ELF-1 (cell line): ENCODE measurements around the gene PRDX6.
"Not testable (repeated sequence)": the region's sequence is repeated elsewhere in the genome, so short reads cannot be mapped to it uniquely, and the experiment has no call there.

Source experiments
- DNase-seq: peaks from one replicate; pipeline ENCODE4 v3.0.0-alpha.2; 2016; ENCODE audit warnings: low read depth, low spot score

Gene PRDX6

DNA sequence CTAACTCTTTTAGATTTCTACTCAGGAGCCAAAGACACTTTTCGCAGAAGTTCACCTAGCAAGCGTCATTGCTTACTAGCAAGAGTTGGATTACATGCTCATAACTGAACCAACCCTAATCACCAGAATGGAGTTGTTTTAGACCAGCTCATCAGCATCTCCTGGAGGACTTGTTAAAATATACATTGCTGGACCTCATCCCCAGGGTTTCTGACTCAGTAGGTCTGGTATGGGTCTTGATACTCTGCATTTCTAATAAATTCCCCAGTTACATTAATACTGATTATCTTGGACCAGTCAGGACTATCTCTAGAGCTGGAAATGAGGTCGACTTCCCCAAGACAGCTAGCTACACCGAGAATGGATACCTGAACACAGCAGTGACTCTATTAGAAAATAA, 9.7 kb upstream of the PRDX6 start:
- DNase-seq: no peak

DNA sequence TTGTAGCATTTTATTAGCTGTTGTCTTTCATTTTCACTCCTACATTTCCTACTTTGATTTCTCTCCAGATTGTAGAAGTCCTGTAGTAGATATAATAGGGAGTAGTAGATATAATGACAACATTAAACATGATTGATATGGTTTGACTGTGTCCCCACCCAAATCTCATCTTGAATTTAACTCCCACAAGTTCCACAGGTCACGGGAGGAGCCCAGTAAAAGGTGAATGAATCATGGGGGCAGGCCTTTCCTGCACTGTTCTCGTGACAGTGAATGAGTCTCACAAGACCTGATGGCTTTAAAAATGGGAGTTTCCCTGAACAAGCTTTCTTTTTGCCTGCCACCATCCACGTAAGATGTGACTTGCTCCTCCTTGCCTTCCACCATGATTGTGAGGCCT, 7.5 kb upstream of the PRDX6 start:
- no peak for DNase-seq

DNA sequence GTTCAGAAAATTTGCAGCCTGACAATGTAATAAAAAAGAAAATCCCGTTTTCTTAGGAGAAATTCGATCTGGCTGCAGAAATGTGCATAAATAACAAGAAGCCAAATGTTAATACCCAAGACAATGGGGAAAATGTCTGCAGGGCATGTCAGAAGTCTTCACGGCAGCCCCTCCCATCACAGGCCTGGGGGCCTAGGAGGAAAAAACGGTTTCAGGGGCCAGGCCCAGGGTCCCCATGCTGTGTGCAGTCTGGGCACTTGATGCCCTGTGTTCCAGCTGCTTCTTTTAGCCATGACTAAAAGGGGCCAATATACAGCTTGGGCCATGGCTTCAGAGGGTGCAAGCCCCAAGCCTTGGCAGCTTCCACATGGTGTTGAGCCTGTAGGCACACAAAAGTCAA, 6.5 kb upstream of the PRDX6 start:
- no peak for DNase-seq

DNA sequence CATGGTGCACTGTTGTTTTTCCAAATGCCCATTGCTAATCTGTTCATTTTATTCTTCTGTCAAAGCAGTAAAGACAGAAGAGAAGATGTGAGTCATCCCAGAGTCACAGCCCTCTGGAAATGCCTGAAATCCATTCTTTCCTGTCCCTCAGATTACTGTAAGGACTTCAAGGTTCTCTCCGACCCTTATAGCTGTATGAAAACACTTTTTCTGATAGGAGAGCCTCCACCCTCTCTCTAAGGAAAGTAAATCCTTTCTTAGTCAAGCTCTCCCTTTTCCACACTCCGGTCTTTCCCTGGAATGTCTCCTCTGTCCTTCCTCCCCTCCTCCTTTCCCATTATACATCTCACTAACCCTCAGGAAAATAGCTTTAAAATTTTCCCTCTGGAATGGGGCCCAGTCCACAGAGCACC, 3.5 kb upstream of the PRDX6 start:
- DNase-seq: no peak

DNA sequence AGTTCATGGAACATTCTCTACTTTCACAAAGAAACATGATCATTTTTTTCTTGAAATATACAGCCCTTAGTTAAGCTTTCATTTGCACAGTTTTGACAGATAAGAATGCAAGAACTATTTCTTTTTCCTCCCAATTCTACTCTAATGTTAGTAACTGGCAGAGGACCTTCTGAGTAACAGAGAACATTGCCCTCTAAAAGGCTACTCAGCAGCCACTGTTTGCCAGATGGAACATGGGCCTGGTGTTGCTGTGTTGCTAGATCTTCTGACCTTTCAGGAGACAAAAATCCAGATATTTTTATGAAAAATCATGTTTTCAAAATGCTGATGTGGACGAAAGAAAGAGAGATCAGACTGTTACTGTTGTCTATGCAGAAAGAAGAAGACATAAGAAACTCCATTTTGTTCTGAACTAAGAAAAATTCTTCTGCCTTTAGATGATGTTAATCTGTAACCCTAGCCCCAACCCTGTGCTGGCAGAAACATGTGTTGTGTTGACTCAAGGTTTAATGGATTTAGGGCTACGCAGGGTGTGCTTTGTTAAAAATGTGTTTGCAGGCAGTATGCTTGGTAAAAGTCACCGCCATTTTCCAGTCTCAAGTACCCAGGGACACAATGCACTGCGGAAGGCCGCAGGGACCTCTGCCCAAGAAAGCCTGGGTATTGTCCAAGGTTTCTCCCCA, 2.9 kb upstream of the PRDX6 start:
- no peak for DNase-seq

GRCh38 chr1:173474780-173475421, 2.2 kb upstream of the PRDX6 start:
- DNase-seq: peak; percentile 59

DNA sequence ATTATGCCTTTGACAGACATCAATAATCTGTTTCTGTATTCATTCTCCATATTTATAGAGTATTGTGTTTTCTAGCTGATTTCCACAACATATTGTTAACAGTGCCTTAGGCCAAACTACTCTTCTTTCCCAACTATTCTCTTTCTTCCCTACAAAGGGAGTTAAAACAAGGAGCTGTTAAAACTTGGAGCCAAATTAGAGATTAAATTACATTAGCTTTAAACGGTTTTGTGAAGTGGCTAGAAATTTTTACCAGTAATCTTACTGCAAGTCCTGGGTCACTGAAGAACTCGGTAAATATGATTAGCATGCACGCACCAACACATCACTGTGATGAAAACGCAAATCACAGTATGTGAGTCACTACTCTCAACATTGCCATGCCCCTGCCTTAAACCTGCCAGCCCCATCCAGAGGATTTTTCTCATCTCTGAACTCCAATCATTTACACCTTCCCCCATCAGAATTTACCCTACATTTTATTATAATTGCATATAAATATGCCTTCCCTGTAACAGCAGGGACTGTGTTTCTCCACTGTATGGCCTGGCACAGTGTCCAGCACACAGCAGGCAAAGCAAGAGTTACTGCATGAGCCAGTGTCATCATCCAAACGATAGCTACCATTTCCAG, 1.5 kb upstream of the PRDX6 start:
- no peak for DNase-seq

DNA sequence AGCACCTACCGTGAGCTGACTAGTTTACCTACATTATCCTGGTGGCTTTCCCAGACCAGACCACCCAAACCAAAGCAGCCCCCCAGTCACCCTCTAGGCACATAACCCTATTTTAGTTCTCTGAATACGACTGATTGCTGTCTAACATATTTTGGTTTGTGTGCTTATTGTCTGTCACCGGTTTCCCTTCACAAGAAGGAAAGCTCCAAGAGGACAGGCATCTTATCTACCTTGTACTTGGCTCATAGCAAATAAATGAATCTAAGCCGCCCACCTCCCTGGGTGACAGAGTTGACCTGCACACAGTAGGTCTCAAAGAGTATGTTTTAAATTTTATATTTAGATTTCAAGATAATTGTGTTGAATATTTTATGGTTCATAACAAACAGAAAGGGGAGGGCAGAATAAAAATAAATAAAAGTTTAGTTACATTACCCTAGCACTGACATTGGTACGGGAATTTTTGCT, 904 bp upstream of the PRDX6 start:
- peak; percentile 23 for DNase-seq

DNA sequence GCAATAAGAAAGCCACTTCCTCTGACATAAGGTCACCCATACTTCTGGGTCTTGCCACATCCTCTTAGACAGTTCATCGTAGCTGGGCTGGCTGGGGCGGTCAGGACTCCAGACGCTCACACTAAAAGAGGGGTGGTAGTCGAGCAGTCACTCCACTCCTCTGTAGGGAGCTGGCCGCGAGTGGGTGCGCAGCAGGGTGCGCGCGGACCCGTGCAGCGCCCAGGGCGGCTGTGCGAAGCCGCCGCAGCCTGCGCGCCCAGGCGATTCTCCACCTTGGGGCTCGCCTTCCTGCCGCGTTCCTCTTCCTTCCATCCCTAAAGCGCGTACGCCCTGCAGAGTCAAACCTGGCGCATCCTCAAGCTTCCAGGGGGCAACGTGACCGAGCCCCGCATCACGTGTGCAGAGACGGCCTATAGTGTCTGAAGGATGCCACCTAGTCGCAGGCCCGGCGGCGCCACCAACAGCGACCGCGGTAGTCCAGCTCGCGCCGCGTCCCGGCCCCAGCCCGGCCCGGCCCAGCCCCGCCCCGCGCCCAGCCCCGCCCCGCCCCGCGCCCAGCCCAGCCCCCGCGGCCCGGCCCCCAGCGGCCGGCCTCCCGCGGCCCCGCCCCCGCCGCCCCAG, 360 bp upstream of the PRDX6 start:
- peak; percentile 94 for DNase-seq

DNA sequence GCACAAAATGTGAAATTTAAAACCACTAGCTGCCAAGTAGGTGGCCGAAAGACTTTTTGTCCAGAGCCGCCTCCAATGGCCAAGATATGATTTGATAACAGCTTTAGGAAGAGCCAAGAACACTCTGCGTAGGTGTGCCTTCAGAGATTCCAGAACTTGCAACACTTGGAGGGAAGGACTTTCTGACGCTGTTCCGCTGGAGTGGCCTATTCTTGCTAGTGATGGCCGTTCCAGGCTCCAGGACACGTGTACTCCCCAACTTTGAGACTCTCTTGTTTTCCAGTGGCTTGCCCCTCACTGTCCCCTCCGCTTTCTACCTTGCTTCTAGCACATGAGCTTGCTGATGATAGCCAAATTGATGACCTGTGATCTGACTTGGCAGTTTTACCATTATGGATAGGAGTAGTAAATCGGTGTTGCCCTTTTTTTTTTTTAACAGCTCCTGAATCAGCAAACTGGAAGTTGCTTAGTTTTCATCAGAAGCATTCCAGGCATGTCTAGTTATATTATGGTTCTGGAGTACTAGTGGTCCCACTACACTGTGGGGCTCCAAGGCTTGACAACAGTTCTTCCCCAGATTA, 1.0 kb downstream of the PRDX6 start:
- DNase-seq: peak; percentile 54

GRCh38 chr1:173479649-173480048, 2.5 kb downstream of the PRDX6 start:
- DNase-seq: no peak

GRCh38 chr1:173481195-173481772, 4.1 kb downstream of the PRDX6 start:
- DNase-seq: no peak

DNA sequence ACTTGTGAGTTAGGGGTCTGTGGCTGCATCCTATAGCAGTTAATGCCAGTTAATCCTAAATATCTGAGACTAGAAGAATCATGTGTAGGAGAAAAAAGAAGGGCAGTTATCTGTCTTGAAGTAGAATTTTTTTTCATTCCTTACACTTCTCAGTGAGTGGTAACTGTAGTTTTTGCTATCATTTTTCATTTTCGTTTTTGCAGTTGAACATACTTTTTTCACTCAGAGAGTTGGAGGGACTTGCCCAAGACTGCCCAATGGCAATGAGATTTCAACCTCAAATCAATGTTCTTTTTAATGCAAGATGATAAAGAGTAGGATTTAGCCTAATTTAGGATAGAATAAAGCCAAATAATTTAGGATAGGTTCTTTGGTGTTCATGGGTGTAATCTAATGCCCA, 5.5 kb downstream of the PRDX6 start:
- no peak for DNase-seq

GRCh38 chr1:173484276-173484675, 7.1 kb downstream of the PRDX6 start:
- no peak for DNase-seq

GRCh38 chr1:173485401-173485800, 8.3 kb downstream of the PRDX6 start:
- DNase-seq: no peak

- no peak for DNase-seq
Measured at GRCh38 chr1:173488001-173488400, 10.9 kb downstream of the PRDX6 start.

GRCh38 chr1:173489149-173489600, 12.0 kb downstream of the PRDX6 start:
- DNase-seq: peak; percentile 76

DNA sequence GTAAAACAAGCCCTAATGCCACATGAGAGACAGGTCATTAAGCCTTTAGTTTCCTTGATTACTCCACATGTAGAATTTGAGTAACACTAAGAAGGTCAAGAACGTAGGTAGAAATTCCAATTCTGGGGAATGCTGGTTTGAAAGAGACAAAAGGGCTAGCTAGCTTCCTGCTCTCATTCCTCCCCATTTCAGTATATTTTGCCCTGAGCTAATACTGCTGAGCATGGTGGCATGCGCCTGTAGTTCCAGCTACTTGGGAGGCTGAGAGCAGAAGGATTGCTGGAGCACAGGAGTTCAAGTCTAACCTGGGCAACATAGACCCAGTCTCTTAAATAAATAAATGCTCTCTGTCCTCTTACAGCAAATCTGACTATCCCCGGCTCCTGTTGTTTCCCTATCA, 12.8 kb downstream of the PRDX6 start:
- DNase-seq: no peak

DNA sequence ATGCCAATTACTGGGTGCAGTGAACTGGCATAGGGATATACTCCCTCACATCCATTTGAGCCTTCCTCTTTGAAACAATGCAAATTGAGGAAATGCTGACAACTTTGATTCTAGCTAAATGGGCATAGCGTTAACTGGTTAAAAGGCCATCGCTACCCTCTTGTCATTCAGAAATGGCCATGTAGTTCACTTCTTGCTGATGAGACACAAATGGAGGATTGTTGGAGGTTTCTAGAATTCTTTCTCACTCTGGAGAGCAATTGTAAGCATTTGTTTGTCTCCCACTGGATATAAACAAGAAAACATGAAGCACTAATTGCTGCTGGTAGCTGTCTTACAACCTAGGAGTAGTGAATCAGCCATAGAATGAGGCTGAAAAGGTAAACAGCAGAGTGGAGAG, 14.4 kb downstream of the PRDX6 start:
- no peak for DNase-seq

DNA sequence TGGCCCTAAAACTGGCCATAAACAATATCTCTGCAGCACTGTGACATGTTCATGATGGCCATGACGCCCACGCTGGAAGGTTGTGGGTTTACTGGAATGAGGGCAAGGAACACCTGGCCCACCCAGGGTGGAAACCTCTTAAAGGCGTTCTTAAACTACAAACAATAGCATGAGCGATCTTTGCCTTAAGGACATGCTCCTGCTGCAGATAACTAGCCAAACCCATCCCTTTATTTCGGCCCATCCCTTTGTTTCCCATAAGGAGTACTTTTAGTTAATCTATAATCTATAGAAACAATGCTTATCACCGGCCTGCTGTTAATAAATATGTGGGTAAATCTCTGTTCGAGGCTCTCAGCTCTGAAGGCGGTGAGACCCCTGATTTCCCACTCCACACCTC, 16.0 kb downstream of the PRDX6 start:
- not testable (repeated sequence) for DNase-seq

DNA sequence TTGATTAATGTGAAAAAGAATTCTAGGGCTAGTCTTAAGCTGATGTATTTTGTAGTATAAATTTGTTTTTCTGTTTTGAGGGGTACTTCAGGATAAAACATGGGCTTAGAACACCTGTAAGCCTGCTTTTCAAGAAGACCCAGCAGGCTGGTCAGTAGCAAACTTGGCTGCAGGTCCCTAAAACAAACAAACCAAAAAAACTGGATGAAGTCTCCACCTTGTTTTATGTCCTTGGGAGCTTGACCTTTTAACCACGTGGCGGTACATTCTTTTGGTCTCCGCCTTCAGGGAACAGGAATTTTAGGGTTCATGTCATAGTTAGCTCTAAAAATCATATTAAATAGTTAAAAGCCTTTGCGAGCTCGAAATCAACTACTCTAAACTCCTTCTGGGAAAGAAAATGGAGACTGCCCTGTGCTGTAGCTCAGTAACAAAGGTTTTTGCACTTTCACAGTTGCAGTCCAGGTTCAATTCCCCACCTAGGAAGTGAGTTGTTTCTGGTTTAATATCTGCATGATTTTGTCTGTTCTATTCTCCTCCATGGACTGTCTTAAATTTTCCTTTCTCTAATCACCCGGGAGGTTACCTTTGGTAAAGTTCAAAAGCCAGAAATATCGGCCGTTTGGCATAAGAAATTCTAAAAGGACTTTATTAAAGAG, 18.6 kb downstream of the PRDX6 start:
- no peak for DNase-seq
